Prostate gland (tissue), 2 donors: ENCODE results near the gene FAM222B. TPM values are rescaled to one million over a fixed set of nuclear protein-coding genes. Genes with fewer than 3 reads are reported as not detected.

ENCODE experiments used
- DNase-seq: peaks from one replicate; pipeline ENCODE4 v3.0.0-alpha.2; 2019; ENCODE audit warnings: low spot score
- H3K27ac ChIP-seq, 2 donors: fragments of 200-600 bp; sonication (generic); 2 replicates each; pipeline ENCODE4 v1.5.1; 2017 to 2019
- H3K27me3 ChIP-seq: fragments of 200-600 bp; sonication (generic); replicated peaks from 2 replicates; pipeline ENCODE4 v1.5.1; 2019; ENCODE audit not compliant: insufficient read depth
- H3K36me3 ChIP-seq, 2 donors: fragments of 200-600 bp; sonication (generic); 1 replicate in 1 of 2; 2 replicates in 1 of 2; pipeline versions ENCODE4 v1.5.1 to v1.8.1; 2017 to 2019
- H3K4me1 ChIP-seq: fragments of 200-600 bp; sonication (generic); replicated peaks from 2 replicates; pipeline ENCODE4 v1.5.1; 2019
- H3K4me3 ChIP-seq, 2 donors: fragments of 200-600 bp; sonication (generic); 2 replicates each; pipeline ENCODE4 v1.5.1; 2017 to 2019
- H3K9me3 ChIP-seq: fragments of 200-600 bp; sonication (generic); 2 replicates; pipeline ENCODE4 v1.5.1; 2017
- CTCF ChIP-seq, 4 experiments: fragments of 200-600 bp in 2 of 4; fragments of 450-650 bp in 2 of 4; sonication (generic) in 2 of 4; IDR thresholded peaks; 1 replicate in 3 of 4; 2 replicates in 1 of 4; pipeline ENCODE4 v1.5.1; 2016 to 2019; ENCODE audit warnings: antibody characterized with exemption in 4 of 4, mild to moderate bottlenecking in 2 of 4, moderate library complexity in 2 of 4
- POLR2A ChIP-seq: fragments of 450-650 bp; IDR thresholded peaks from one replicate; pipeline ENCODE4 v1.6.1; 2016; ENCODE audit warnings: antibody characterized with exemption, mild to moderate bottlenecking
- POLR2AphosphoS5 ChIP-seq: sonication (generic); formaldehyde crosslinking; IDR thresholded peaks from one replicate; pipeline ENCODE4 v1.6.1; 2017; ENCODE audit warnings: antibody characterized with exemption
- WGBS: methylation state at CpG from one replicate; pipeline ENCODE4 v1.1.5; 2018; 5-methylcytosine and 5-hydroxymethylcytosine counted together
- intact Hi-C: fragments of 100-400 bp; cut with DNase I; formaldehyde crosslinking; loops from one replicate; pipeline ENCODE4 v1.14.2; 2022
- total RNA-seq, 2 donors: library from RNA; depleted of rRNA; stranded (reverse); fragments of >200 nt; gene quantifications; one replicate each; pipeline ENCODE4 v1.1.0, GENCODE V29; 2016

FAM222B gene
- total RNA-seq, 2 donors from 2014 or later: 14.9 to 48.9 TPM

GRCh38 chr17:28717578-28718332 lies 124.8 kb downstream of the FAM222B start, which contains the start of gene RAB34:
RAB34 (minus strand) TSS chr17:28717868; CDS start chr17:28717266, 602 bp downstream.
- Histone ChIP-seq H3K9me3 (no peaks in the 10 kb centered on the region), H3K4me1 (peaks cover 26% of the 10 kb centered on the region), H3K27me3 (no peaks in the 10 kb centered on the region), H3K4me3 (peak within 1 kb of the TSS; percentile 42 to 43), H3K36me3 (peaks cover 3 to 10% of the 10 kb centered on the region in 2 donors), H3K27ac (peak within 1 kb of the TSS; percentile 83 to 87)
- TF ChIP-seq CTCF (IDR thresholded peaks at IDR 0.05) (peak in 2 of 4 experiments; percentile 32 to 40), POLR2AphosphoS5 (peak; percentile 51), POLR2A (peak; percentile 58)
- WGBS: 1% methylated on average over 34 of the region's 60 CpGs
- peak; percentile 67 for DNase-seq
- intact Hi-C loops: no loop called here

GRCh38 chr17:28716740-28717577 lies 125.6 kb downstream of the FAM222B start:
- WGBS: 4% methylated on average over 31 of the region's 63 CpGs
- Histone ChIP-seq H3K4me3 (peak overlapping the region; percentile 42 to 43), H3K4me1 (peaks cover 18% of the 10 kb centered on the region), H3K27me3 (no peaks in the 10 kb centered on the region), H3K27ac (peak overlapping the region; percentile 83 to 87), H3K36me3 (peaks cover 0 to 10% of the 10 kb centered on the region in 2 donors), H3K9me3 (no peaks in the 10 kb centered on the region)
- intact Hi-C loops: no loop called here
- no peak for TF ChIP-seq POLR2AphosphoS5
- TF ChIP-seq POLR2A: no peak
- TF ChIP-seq CTCF (IDR thresholded peaks at IDR 0.05): no peak
- no peak for DNase-seq

- Histone ChIP-seq H3K27me3 (no peaks in the 10 kb centered on the region), H3K27ac (no peak overlapping the region), H3K36me3 (peaks cover 0 to 10% of the 10 kb centered on the region in 2 donors), H3K9me3 (no peaks in the 10 kb centered on the region), H3K4me1 (peaks cover 8% of the 10 kb centered on the region), H3K4me3 (no peak overlapping the region)
- WGBS: 86% methylated on average over 2 of the region's 2 CpGs
- intact Hi-C loops: no loop called here
- TF ChIP-seq CTCF (IDR thresholded peaks at IDR 0.05) (no peak), POLR2A (no peak), POLR2AphosphoS5 (no peak)
- no peak for DNase-seq
Observed at GRCh38 chr17:28715217-28715616, 127.4 kb downstream of the FAM222B start.

GRCh38 chr17:28714281-28714680 lies 128.3 kb downstream of the FAM222B start:
- no peak overlapping the region for H3K27ac ChIP-seq
- H3K4me1 ChIP-seq: peaks cover 8% of the 10 kb centered on the region
- H3K27me3 ChIP-seq: no peaks in the 10 kb centered on the region
- WGBS: 92% methylated on average over 3 of the region's 3 CpGs
- DNase-seq: no peak
- TF ChIP-seq POLR2AphosphoS5: no peak
- TF ChIP-seq POLR2A: no peak
- TF ChIP-seq CTCF (IDR thresholded peaks at IDR 0.05): no peak
- intact Hi-C loops: loop anchor here (5.0 kb wide), 1 partner anchor 52 kb away; the partner anchor contains the start of genes SDF2 and SUPT6H
- peaks cover 0 to 10% of the 10 kb centered on the region in 2 donors for H3K36me3 ChIP-seq
- no peak overlapping the region for H3K4me3 ChIP-seq
- H3K9me3 ChIP-seq: no peaks in the 10 kb centered on the region
